ENCODE results near the gene ARL11. TPM values are rescaled to one million over a fixed set of nuclear protein-coding genes. Genes with fewer than 3 reads are reported as not detected.

ARL11 gene
- total and polyA plus RNA-seq, 12 donors: 0.09 to 1.1 (median 0.23) TPM

DNA sequence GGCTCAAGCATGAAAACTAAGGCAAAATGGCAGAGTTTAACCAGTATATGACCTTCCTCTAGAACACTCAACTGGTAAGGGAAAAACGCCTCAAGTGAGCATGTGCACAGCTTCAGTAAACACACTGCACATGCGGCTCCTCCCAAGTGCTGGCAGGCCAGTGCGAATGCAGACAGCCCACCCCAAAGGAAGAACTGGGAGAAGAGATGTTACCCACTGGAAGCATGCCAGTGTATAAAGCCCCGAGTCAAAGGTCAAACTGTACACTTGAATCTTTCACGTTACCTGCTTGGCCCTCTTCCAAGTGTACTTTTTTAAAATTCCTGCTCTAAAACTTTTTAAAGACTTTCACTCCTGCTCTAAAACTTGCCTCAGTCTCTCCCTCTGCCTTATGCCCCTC lies 23.7 kb upstream of the ARL11 start:
- H3K27ac ChIP-seq: no peak overlapping the region
- ATAC-seq: no peak
- DNase-seq: no peak
- H3K4me1 ChIP-seq: peaks cover 0 to 18% (median 0%) of the 10 kb centered on the region in 9 donors
- intact Hi-C loops (cut with DNase I): loop anchor here in 2 of 10 donors (10.0 kb wide), 2 partner anchors 70 to 110 kb away; partner anchors contain the start of gene PHF11 (in 1 of the 2)
- TF ChIP-seq CTCF (IDR thresholded peaks at IDR 0.05): no peak
- WGBS, 2 donors: 59 to 63% methylated on average over 5 of the region's 5 CpGs
- H3K4me3 ChIP-seq: no peak overlapping the region
- no peaks in the 10 kb centered on the region for H3K9me3 ChIP-seq
- no peaks in the 10 kb centered on the region for H3K36me3 ChIP-seq
- H3K27me3 ChIP-seq: no peaks in the 10 kb centered on the region

GRCh38 chr13:49606747-49607648 lies 21.3 kb upstream of the ARL11 start:
- WGBS, 2 donors: 30 to 32% methylated on average over 15 of the region's 15 CpGs
- H3K4me1 ChIP-seq: peaks cover 0 to 18% (median 0%) of the 10 kb centered on the region in 9 donors
- peak; percentile 93 to 99 (median 97) for ATAC-seq

DNA sequence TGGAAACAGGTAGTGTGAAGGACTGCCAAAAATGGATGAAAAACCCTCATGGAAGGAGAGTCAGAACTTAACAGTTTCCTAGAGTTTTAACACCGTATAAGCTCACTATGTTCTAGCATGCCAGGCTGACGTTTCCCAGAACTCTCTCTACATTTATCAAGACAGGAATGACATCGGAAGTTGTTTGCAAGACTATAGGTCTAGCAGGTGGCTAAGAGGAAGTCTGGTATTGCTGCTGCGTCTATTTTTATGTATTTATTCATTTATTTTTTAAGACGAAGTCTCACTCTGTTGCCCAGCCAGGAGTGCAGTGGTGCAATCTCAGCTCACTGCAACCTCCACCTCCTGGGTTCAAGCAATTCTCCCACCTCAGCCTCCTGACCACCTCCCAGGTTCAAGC lies 20.5 kb upstream of the ARL11 start:
- no peak for TF ChIP-seq CTCF (IDR thresholded peaks at IDR 0.05)
- Histone ChIP-seq H3K27ac (no peak overlapping the region), H3K4me3 (no peak overlapping the region), H3K36me3 (no peaks in the 10 kb centered on the region), H3K27me3 (no peaks in the 10 kb centered on the region), H3K4me1 (peaks cover 0 to 18% (median 0%) of the 10 kb centered on the region in 9 donors), H3K9me3 (peaks cover 0 to 14% (median 0%) of the 10 kb centered on the region in 11 donors)
- DNase-seq: no peak
- intact Hi-C loops (cut with DNase I): loop anchor here (1.0 to 10.0 kb wide), 8 partner anchors 73 to 307 kb away; partner anchors contain the start of gene PHF11 (in 2 of the 10)
- WGBS, 2 donors: 41 to 46% methylated on average over 5 of the region's 5 CpGs
- no peak for ATAC-seq

More at GRCh38 chr13:49606747-49607648, 21.3 kb upstream of the ARL11 start:
- peak; percentile 68 to 93 (median 84) for TF ChIP-seq CTCF (IDR thresholded peaks at IDR 0.05)
- peak; percentile 85 to 88 for DNase-seq
- Histone ChIP-seq H3K9me3 (peaks cover 0 to 6% (median 0%) of the 10 kb centered on the region in 11 donors), H3K27ac (peak overlapping the region in 5 of 10 donors; percentile 34 to 53 (median 45)), H3K4me3 (peak overlapping the region in 8 of 10 donors; percentile 18 to 52 (median 42)), H3K36me3 (no peaks in the 10 kb centered on the region), H3K27me3 (no peaks in the 10 kb centered on the region)
- intact Hi-C loops (cut with DNase I): loop anchor here in 9 of 10 donors (1.0 to 10.0 kb wide), 8 partner anchors 72 to 306 kb away; partner anchors contain the start of gene PHF11 (in 2 of the 9)

GRCh38 chr13:49608651-49609331 lies 19.5 kb upstream of the ARL11 start:
- Histone ChIP-seq H3K27me3 (no peaks in the 10 kb centered on the region), H3K27ac (no peak overlapping the region), H3K4me3 (no peak overlapping the region), H3K36me3 (no peaks in the 10 kb centered on the region), H3K9me3 (peaks cover 0 to 16% (median 0%) of the 10 kb centered on the region in 11 donors), H3K4me1 (peaks cover 0 to 18% (median 0%) of the 10 kb centered on the region in 9 donors)
- intact Hi-C loops (cut with DNase I): loop anchor here in 7 of 10 donors (2.0 to 10.0 kb wide), 6 partner anchors 74 to 308 kb away; partner anchors contain the start of gene PHF11 (in 2 of the 7)
- 88 to 97% methylated on average over 1 of the region's 1 CpG for WGBS, 2 donors
- DNase-seq (no peak), ATAC-seq (no peak)
- TF ChIP-seq CTCF (IDR thresholded peaks at IDR 0.05): no peak
